HG03139 (cell line): ENCODE measurements around the gene ROPN1L.
"Not testable (repeated sequence)": the region's sequence is repeated elsewhere in the genome, so short reads cannot be mapped to it uniquely, and the experiment has no call there.

Source experiments
- ATAC-seq: cut with Tn5 transposase; IDR thresholded peaks from one replicate; pipeline ENCODE4 v1.9.1; 2021; ENCODE audit not compliant: unreplicated experiment

ROPN1L gene

GRCh38 chr5:10441083-10441991, at the start of gene ROPN1L:
Gene ROPN1L (plus strand): TSS chr5:10441879. CDS start chr5:10442168, 289 bp downstream.
- ATAC-seq, result peak; percentile 94

GRCh38 chr5:10392567-10393328, 48.9 kb upstream of the ROPN1L start:
- ATAC-seq, result not testable (repeated sequence)

- no peak for ATAC-seq
Measured at GRCh38 chr5:10393491-10393890, 48.2 kb upstream of the ROPN1L start.

GRCh38 chr5:10396552-10396951, 45.1 kb upstream of the ROPN1L start:
- no peak for ATAC-seq

DNA sequence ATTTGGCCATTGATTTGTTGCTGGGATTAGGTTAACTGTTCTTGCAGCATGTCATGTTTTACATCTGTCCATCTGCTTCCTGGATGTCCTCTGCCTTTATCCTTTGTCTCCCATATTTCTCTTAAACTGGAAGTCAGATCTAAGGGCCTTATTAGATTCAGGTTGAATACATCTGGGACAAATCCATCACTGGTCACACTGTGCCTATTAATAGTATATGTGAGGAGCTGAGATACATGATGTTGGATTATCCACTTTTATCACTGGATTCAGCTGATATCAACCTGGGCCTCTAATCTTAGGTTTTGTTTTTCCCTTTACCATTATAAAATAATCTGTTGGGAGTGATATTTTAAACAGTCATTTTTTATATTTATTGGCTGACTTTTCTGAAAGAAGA, 41.8 kb upstream of the ROPN1L start:
- no peak for ATAC-seq

DNA sequence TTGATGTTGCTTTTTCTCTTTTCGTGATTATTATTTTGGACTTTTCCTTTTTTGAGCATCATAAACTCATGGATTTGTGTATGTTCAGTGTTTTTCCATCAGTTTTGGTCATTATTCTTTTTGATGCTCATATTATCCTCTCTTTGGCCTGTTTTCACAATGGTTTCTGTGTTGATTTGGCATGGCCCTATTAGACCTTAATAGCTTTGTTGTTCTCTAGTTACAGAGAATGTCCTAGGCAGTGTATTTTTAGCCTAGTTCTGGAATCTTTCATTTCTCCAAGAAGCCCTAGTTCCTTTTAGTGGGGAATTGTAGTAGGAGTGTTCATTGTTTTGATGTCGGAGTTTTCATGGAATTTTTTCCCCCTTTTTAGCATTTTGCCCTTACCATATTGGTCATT, 41.3 kb upstream of the ROPN1L start:
- ATAC-seq, result no peak

GRCh38 chr5:10400831-10401230, 40.8 kb upstream of the ROPN1L start:
- ATAC-seq, result no peak

- peak; percentile 53 for ATAC-seq
Measured at GRCh38 chr5:10401498-10401897, 40.2 kb upstream of the ROPN1L start.

GRCh38 chr5:10403829-10404228, 37.9 kb upstream of the ROPN1L start:
- ATAC-seq, result no peak

- ATAC-seq, result no peak
Measured at GRCh38 chr5:10406651-10407050, 35.0 kb upstream of the ROPN1L start.

- no peak for ATAC-seq
Measured at GRCh38 chr5:10409504-10409903, 32.2 kb upstream of the ROPN1L start.

DNA sequence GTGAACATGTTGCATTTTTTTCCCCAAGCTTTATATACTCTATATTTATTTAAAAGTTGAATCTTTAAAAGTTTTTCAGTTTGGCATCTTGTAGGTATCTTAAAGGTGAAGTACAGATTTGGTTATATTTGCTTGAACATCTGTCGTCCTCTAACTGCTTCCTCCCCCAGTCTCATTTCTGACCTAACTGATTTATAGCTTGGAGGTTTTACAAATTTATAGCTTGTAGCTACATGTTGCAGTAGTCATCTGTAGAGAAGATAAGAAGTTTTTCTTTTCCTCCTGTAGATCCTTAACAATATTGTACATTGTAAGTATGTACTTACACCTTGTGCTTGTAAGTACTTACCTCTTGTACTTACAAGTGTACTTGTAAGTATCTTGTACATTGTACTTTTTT, 31.0 kb upstream of the ROPN1L start:
- no peak for ATAC-seq

DNA sequence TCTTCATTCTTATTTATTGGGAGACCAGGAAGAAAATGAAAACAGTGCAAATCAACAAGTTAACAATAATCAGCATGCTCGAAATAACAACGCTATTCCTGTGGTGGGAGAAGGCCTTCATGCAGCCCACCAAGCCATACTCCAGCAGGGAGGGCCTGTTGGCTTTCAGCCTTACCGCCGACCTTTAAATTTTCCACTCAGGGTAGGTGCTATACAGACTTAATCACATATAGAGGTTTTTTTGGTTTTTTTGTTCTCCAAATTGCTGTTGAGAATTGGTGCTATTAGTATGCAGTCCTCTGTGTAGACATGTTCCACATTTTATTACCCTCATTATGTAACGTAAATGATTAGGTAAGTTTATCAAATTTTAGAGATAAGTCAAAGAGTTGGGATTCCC, 30.3 kb upstream of the ROPN1L start:
- ATAC-seq, result no peak

GRCh38 chr5:10416868-10417267, 24.8 kb upstream of the ROPN1L start:
- no peak for ATAC-seq

- ATAC-seq, result no peak
Measured at GRCh38 chr5:10418654-10419345, 22.9 kb upstream of the ROPN1L start.

DNA sequence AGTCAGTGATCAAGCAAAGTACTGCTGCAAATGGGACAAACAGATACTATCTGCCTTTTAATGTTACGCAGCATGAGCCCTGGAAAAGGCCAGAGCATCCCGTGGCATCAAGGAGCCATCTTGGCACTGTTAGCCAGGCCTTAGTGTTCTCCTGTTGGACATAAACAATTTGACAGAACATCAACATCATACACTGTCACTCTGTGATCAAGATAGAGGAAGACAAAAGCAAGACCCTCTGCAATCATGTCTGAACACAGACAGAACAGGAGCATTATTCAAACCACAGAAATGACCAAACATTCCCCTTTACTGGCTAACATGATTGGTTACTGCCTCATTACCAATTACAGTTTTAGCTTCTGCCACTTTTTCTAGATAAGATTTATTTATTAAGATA, 21.2 kb upstream of the ROPN1L start:
- ATAC-seq, result no peak

DNA sequence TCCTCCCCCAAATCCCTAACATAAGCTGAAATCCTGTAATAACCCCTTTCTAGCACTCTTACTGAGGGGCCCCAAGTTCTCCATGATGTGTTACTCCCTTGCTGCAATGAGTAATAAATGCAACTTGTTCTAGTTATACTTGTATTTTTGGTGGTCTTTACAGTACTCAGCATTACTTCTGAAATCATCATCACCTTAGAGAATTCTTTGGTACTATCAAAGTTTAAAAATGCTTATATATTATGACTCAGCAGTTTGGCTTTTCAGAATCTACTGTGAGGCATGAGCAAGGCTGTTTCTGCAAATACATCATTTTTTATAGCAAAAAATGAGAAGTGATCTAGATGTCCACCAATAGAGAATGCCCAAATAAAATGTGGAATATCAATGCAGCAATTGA, 20.7 kb upstream of the ROPN1L start:
- ATAC-seq, result no peak

- ATAC-seq, result no peak
Measured at GRCh38 chr5:10421896-10422691, 19.6 kb upstream of the ROPN1L start.

GRCh38 chr5:10423022-10423421, 18.7 kb upstream of the ROPN1L start:
- ATAC-seq, result no peak

DNA sequence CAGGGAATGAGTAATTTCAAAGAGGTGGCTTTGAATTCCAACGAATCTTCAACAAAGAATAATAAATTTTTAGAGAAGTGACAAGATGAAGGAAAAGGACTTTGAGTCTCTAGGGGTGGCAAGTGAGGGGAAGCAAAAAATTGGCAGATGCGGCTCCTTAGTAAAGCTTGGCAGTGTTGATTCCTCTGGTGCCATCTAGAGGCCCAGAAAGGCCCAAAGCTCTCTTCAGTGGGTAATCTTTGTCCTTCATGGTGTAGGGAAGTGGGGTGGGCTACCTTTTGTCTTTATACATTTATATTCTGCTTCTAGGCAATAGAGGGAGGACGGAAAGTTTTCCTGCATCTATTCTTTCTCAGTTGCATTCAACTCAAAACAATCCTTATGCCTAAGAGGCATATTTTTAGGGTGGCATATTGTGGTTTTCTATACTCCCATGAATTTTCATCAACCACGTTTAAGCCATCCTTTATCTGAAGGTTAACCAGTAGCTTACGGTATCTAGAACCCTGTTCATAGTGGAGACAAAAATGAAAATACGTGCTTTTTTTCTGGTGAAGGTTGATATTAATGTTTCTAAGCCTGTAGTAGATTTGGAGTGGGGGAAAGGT, 17.5 kb upstream of the ROPN1L start:
- no peak for ATAC-seq
